H9 (cell line): ENCODE measurements around the gene GAS2. TPM values are rescaled to one million over a fixed set of nuclear protein-coding genes. Genes with fewer than 3 reads are reported as not detected.

Experiments used
- DNase-seq: peaks from one replicate; pipeline ENCODE4 v3.0.0-alpha.2; 2017
- H2AFZ ChIP-seq: one replicate; pipeline ENCODE4 v1.6.1; 2013; ENCODE audit warnings: mild to moderate bottlenecking, low read length, control low read depth, moderate library complexity
- H2AK5ac ChIP-seq: 2 replicates; pipeline ENCODE4 v1.6.1; 2013; ENCODE audit warnings: low read length, control low read depth, mixed read lengths; ENCODE audit not compliant: insufficient read length
- H2BK120ac ChIP-seq: one replicate; pipeline ENCODE4 v1.6.1; 2013; ENCODE audit warnings: low read depth, mild to moderate bottlenecking, low read length, control low read depth, inconsistent platforms; ENCODE audit not compliant: poor library complexity, severe bottlenecking
- H2BK12ac ChIP-seq: 2 replicates; pipeline ENCODE4 v1.6.1; 2013; ENCODE audit warnings: low read length, control low read depth, mixed read lengths, low read depth; ENCODE audit not compliant: insufficient read length
- H2BK15ac ChIP-seq: 2 replicates; pipeline ENCODE4 v1.6.1; 2013; ENCODE audit warnings: low read depth, low read length, control low read depth
- H2BK20ac ChIP-seq: one replicate; pipeline ENCODE4 v1.6.1; 2013; ENCODE audit warnings: low read depth, mild to moderate bottlenecking, low read length, control low read depth, inconsistent platforms; ENCODE audit not compliant: poor library complexity, severe bottlenecking
- H2BK5ac ChIP-seq: 2 replicates; pipeline ENCODE4 v1.6.1; 2013; ENCODE audit warnings: low read length, control low read depth, mixed read lengths; ENCODE audit not compliant: insufficient read length
- H3K14ac ChIP-seq: 2 replicates; pipeline ENCODE4 v1.6.1; 2013; ENCODE audit warnings: low read length, control low read depth; ENCODE audit not compliant: insufficient read depth
- H3K18ac ChIP-seq: 2 replicates; pipeline ENCODE4 v1.6.1; 2013; ENCODE audit warnings: low read depth, mild to moderate bottlenecking, mixed read lengths, low read length, control low read depth; ENCODE audit not compliant: insufficient read length
- H3K23ac ChIP-seq: 2 replicates; pipeline ENCODE4 v1.6.1; 2013; ENCODE audit warnings: low read length, control low read depth, mixed read lengths, low read depth; ENCODE audit not compliant: insufficient read length
- H3K23me2 ChIP-seq: 2 replicates; pipeline ENCODE4 v1.6.1; 2013; ENCODE audit warnings: low read depth, mild to moderate bottlenecking, mixed read lengths, low read length, control low read depth; ENCODE audit not compliant: insufficient read length, poor library complexity, severe bottlenecking
- H3K27ac ChIP-seq: 2 replicates; pipeline ENCODE4 v1.5.1; 2013; ENCODE audit warnings: low read length, control low read depth, mixed read lengths, low read depth; ENCODE audit not compliant: insufficient read length
- H3K27me3 ChIP-seq: 2 replicates; pipeline ENCODE4 v1.6.1; 2013; ENCODE audit warnings: low read length, control low read depth, inconsistent platforms; ENCODE audit not compliant: insufficient read depth
- H3K4ac ChIP-seq: 2 replicates; pipeline ENCODE4 v1.6.1; 2013; ENCODE audit warnings: low read depth, mild to moderate bottlenecking, control low read depth, inconsistent platforms, low read length, moderate library complexity
- H3K4me1 ChIP-seq: 2 replicates; pipeline ENCODE4 v1.6.1; 2013; ENCODE audit warnings: low read length, control low read depth, inconsistent platforms; ENCODE audit not compliant: insufficient read depth
- H3K4me2 ChIP-seq: 2 replicates; pipeline ENCODE4 v1.6.1; 2013; ENCODE audit warnings: low read length, control low read depth, mixed read lengths; ENCODE audit not compliant: insufficient read length, insufficient read depth
- H3K56ac ChIP-seq: 2 replicates; pipeline ENCODE4 v1.6.1; 2013; ENCODE audit warnings: low read depth, mild to moderate bottlenecking, mixed read lengths, low read length, control low read depth; ENCODE audit not compliant: insufficient read length
- H3K79me1 ChIP-seq: 2 replicates; pipeline ENCODE4 v1.6.1; 2013; ENCODE audit warnings: low read depth, mild to moderate bottlenecking, moderate library complexity, low read length, control low read depth, inconsistent platforms; ENCODE audit not compliant: insufficient read depth, poor library complexity, severe bottlenecking
- H3K79me2 ChIP-seq: 2 replicates; pipeline ENCODE4 v1.6.1; 2013; ENCODE audit warnings: low read length, control low read depth, inconsistent platforms; ENCODE audit not compliant: insufficient read depth
- H3K9ac ChIP-seq: 2 replicates; pipeline ENCODE4 v1.6.1; 2013; ENCODE audit warnings: low read length, control low read depth, mixed read lengths; ENCODE audit not compliant: insufficient read length; ENCODE audit errors: extremely low read depth
- H3K9me3 ChIP-seq: one replicate; pipeline ENCODE4 v1.6.1; 2013; ENCODE audit warnings: low read depth, low read length, inconsistent platforms; ENCODE audit not compliant: control insufficient read depth
- H3T11ph ChIP-seq: one replicate; pipeline ENCODE4 v1.6.1; 2013; ENCODE audit warnings: mild to moderate bottlenecking, low read length, control low read depth, inconsistent platforms
- H4K20me1 ChIP-seq: one replicate; pipeline ENCODE4 v1.6.1; 2013; ENCODE audit not compliant: control insufficient read depth, insufficient read length, insufficient read depth
- H4K5ac ChIP-seq: 2 replicates; pipeline ENCODE4 v1.6.1; 2013; ENCODE audit warnings: low read depth, mild to moderate bottlenecking, mixed read lengths, low read length, control low read depth; ENCODE audit not compliant: insufficient read length
- H4K8ac ChIP-seq: replicated peaks from 2 replicates; pipeline ENCODE4 v1.6.1; 2013; ENCODE audit warnings: low read length, control low read depth, mixed read lengths, low read depth; ENCODE audit not compliant: insufficient read length
- H4K91ac ChIP-seq: 2 replicates; pipeline ENCODE4 v1.6.1; 2013; ENCODE audit warnings: low read depth, mild to moderate bottlenecking, moderate library complexity, mixed read lengths, low read length, control low read depth; ENCODE audit not compliant: insufficient read length
- H3K27ac Mint-ChIP-seq, 3 experiments: 2 replicates in 2 of 3; 3 replicates in 1 of 3; pipeline ENCODE4 v1.8.0; 2020 to 2021; ENCODE audit warnings: mixed read lengths in 3 of 3, mild to moderate bottlenecking in 1 of 3, moderate library complexity in 1 of 3
- H3K27me3 Mint-ChIP-seq: 2 replicates; pipeline ENCODE4 v1.8.0; 2021; ENCODE audit warnings: low read depth, mild to moderate bottlenecking, moderate library complexity, mixed read lengths
- H3K36me3 Mint-ChIP-seq, 3 experiments: 2 replicates in 2 of 3; 3 replicates in 1 of 3; pipeline ENCODE4 v1.8.0; 2020 to 2021; ENCODE audit warnings: low read depth in 3 of 3, mixed read lengths in 3 of 3; ENCODE audit not compliant: insufficient read depth in 1 of 3
- H3K4me1 Mint-ChIP-seq, 2 experiments: 2 replicates each; pipeline ENCODE4 v1.8.0; 2020; ENCODE audit warnings: mixed read lengths in 2 of 2
- H3K4me3 Mint-ChIP-seq, 2 experiments: 2 replicates in 1 of 2; 3 replicates in 1 of 2; pipeline ENCODE4 v1.8.0; 2020 to 2021; ENCODE audit warnings: mild to moderate bottlenecking in 2 of 2, mixed read lengths in 2 of 2, moderate library complexity in 1 of 2
- H3K9me3 Mint-ChIP-seq, 2 experiments: 2 replicates in 1 of 2; 3 replicates in 1 of 2; pipeline ENCODE4 v1.8.0; 2020; ENCODE audit warnings: mild to moderate bottlenecking in 2 of 2, mixed read lengths in 2 of 2, moderate library complexity in 1 of 2
- CTCF ChIP-seq: fragments of 200-600 bp; sonication (generic); conservative IDR thresholded peaks from 3 replicates; pipeline ENCODE4 v1.8.0; 2021; ENCODE audit warnings: antibody characterized with exemption, mild to moderate bottlenecking
- WGBS: extraction: QIAGEN DNeasy Blood & Tissue Kit; methylation state at CpG from one replicate; pipeline ENCODE4 v1.1.7; 2013; ENCODE audit warnings: missing lambda C conversion rate, low lambda C conversion rate, mixed read lengths; ENCODE audit not compliant: insufficient read length; ENCODE audit errors: extremely low coverage; 5-methylcytosine and 5-hydroxymethylcytosine counted together
- total RNA-seq: library from RNA; stranded (reverse); gene quantifications from 2 replicates; pipeline ENCODE4 v1.2.1, GENCODE V29; 2021

GAS2 gene
- total RNA-seq, 1 experiment from 2014 or later, result 1.7 TPM

- WGBS, result no CpG with 5 or more reads among the region's 3 CpGs
- H4K20me1 ChIP-seq, result no peaks in the 10 kb centered on the region
- no peak overlapping the region for H4K91ac ChIP-seq
- H3K23ac ChIP-seq, result no peak overlapping the region
- no peak overlapping the region for H3K9ac ChIP-seq
- no peak overlapping the region for H3K4me2 ChIP-seq
- Mint-ChIP-seq H3K4me3 (no peak overlapping the region), H3K27ac (no peak overlapping the region), H3K36me3 (no peaks in the 10 kb centered on the region), H3K27me3 (no peaks in the 10 kb centered on the region; the same call in 1 of the 2 replicates), H3K4me1 (no peaks in the 10 kb centered on the region), H3K9me3 (no peaks in the 10 kb centered on the region)
- no peaks in the 10 kb centered on the region for H3K79me1 ChIP-seq
- H2AFZ ChIP-seq, result no peak overlapping the region
- H3K14ac ChIP-seq, result no peak overlapping the region
- H2BK12ac ChIP-seq, result no peak overlapping the region
- no peak for TF ChIP-seq CTCF
- no peak overlapping the region for H3K4ac ChIP-seq
- no peak overlapping the region for H2BK5ac ChIP-seq
- no peak overlapping the region for H2BK20ac ChIP-seq
- no peak overlapping the region for H3K18ac ChIP-seq
- no peaks in the 10 kb centered on the region for H3K9me3 ChIP-seq
- no peaks in the 10 kb centered on the region for H3K23me2 ChIP-seq
- H4K5ac ChIP-seq, result no peak overlapping the region
- no peak overlapping the region for H2AK5ac ChIP-seq
- no peak for DNase-seq
- no peak overlapping the region for H3K27ac ChIP-seq
- H3K56ac ChIP-seq, result no peak overlapping the region
- H2BK15ac ChIP-seq, result no peak overlapping the region
- no peak overlapping the region for H4K8ac ChIP-seq
- H3T11ph ChIP-seq, result no peak overlapping the region
- no peaks in the 10 kb centered on the region for H3K4me1 ChIP-seq
- H3K79me2 ChIP-seq, result no peaks in the 10 kb centered on the region
- H2BK120ac ChIP-seq, result no peak overlapping the region
- H3K27me3 ChIP-seq, result no peaks in the 10 kb centered on the region
Observed at GRCh38 chr11:22728600-22729389, 62.4 kb downstream of the GAS2 start.
